Erythroblast (primary cell): Measurements from ENCODE around the gene STK39.
A peak's percentile ranks its signal among the peaks of the same experiment; 100 is the strongest.
"Not testable (repeated sequence)": the region's sequence is repeated elsewhere in the genome, so short reads cannot be mapped to it uniquely, and the experiment has no call there.

Source experiments
- DNase-seq, 2 experiments: peaks; one replicate each; lab custom pipeline; 2025; lab: John Stamatoyannopoulos, UW
- GATA1 ChIP-seq: IDR thresholded peaks from 2 replicates; pipeline ENCODE4 v1.6.1; 2011; ENCODE audit warnings: low read depth, mild to moderate bottlenecking, control low read depth, low read length, moderate library complexity
- POLR2A ChIP-seq: IDR thresholded peaks from 2 replicates; pipeline ENCODE4 v1.6.1; 2011; ENCODE audit warnings: mild to moderate bottlenecking, low read length

The STK39 gene

DNA sequence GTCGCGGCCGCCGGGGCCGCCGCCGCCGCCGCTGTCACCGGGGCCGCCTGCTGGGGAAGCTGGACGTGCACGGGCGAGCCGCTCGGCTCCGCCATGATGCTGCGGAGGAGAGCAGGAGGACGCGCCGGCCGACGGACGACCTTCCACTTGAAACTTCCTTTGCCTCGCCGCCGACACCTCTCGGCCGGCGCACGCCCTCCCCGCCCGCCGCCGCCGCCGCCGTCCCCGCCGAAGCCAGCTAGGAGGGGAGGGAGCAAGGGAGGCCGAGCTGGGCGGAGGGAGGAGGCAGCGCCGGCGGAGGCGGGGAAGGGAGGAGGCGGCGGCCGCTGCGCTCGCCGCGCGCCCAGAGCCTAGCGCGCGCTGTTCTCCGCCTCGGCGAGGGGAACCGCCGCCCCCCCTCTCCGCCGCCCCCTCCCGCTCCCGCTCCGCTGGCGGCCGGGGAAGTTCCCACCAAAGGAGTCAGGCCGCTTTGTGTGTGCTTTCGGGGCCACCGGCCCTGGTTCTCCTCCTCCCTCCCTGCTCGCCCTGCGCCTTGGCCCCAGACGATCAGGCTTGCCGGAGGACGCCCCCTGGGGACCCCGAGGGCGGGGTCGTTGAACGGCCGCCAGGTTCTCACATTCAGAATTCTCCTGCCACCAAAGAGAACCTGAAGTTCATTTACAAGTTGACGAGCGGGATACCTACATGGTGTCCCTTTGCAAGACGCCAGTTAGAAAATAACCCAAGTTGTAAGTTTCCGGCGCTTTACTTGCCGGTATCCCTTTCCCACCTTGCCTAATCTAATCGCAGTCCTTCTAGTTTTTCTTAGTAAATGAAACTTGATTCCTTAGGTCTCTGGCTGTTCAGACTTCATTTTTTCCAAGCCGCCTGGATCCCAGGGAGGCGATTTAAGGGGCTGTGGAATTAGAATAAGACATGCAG, at the start of gene STK39:
STK39 (minus strand) TSS at position 255 of the 921 bp plus-strand sequence; CDS start at position 95, 160 bp downstream.
- peak; percentile 78 to 84 for DNase-seq
- no peak for TF ChIP-seq GATA1
- TF ChIP-seq POLR2A = no peak

DNA sequence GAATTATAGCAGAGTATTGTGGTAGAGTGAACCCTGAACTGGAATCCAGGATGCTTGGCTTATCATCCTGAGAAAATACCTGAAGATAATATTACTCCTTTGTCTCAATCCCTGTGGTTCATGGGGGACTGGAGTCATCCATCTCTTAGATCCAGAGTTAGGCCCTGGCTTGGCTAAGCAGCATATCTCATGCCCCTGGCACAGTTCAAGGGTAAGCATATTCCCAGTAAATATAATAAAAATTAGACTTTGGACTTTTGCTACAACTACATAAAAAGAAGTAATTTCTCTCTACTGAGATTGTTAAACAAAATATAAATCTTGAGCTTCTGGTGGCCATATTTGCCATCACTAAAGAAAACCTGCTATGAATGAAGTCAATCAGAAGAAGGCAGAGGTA, 47.7 kb upstream of the STK39 start:
- no peak for DNase-seq

DNA sequence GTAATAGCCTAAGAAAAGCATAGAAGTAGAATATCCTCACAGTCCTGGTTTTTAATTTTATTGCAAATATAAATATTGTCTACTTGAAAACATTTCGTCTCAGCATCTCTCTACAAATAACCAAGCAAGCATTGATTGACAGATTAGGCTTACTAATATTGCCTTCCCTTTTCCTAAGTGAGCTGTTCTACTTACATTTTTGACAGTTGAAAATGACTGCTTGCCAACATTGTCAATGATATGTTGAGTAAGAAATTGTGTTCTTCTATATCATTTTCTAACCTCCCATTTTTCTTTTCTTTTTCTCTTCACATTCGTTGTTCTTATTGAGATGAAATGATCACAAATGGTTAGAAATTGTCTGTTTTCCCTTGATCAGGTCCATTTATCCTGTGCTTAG, 47.0 kb upstream of the STK39 start:
- DNase-seq = no peak
- no peak for TF ChIP-seq GATA1
- no peak for TF ChIP-seq POLR2A

More for the DNA sequence above, 47.7 kb upstream of the STK39 start:
- TF ChIP-seq POLR2A = no peak
- TF ChIP-seq GATA1 = no peak

DNA sequence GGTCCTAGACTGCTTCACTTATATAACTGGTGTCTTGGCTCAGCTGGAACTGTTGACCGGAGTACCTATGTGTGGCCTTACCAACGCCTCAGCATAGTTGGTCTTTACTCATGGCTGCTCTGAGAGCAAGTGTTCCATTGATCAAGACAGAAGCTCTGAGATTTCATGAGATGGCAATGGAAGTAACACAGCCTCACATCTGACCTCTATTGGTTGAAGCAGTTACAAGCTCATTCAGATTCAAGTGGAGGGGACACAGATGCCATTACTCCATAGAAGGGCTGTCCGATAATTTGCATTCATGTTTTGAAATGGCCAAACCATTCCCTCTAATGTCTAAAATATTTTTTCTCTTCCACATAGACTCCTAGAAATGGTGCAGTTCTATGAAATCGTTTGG, 46.4 kb upstream of the STK39 start:
- no peak for DNase-seq
- TF ChIP-seq GATA1 = no peak
- no peak for TF ChIP-seq POLR2A

DNA sequence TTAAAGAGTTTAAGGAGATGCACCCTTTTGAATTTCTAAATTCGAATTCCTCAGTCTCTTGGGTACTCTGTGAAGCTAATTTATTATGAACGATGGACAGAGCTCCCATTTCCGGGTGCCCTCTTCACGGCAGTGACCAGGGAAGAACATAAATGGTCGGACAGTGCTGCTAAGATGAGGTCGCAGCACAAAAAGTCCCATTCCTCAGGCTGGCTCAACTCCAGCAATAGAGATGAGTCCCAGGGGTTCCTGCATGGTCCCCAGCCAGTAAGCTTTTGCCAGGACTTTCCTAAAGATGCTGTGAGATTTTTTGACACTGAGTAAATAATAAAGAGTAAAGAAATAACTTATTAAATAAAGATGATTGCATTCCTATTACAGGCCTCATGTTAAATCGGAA, 43.0 kb upstream of the STK39 start:
- TF ChIP-seq GATA1 (no peak), POLR2A (no peak)
- no peak for DNase-seq

DNA sequence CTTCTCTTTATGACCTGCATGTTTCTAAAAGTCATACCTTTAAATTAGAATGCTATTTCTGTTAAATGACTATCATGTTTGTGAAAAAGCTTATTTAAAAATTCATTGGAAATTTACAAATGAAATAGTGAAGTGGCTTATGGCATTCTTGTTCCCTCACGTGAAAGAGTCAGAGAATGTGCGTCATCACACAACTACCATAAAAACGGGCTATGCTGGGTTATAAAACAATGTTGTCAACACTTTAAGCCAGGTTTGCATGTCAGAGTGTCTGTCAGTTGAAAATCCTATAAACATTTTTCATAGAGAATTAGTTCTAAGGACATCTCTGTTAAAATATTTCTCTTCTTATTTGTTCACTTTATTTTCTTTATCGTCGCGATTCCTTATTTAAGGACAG, 42.5 kb upstream of the STK39 start:
- no peak for TF ChIP-seq POLR2A
- DNase-seq = no peak

DNA sequence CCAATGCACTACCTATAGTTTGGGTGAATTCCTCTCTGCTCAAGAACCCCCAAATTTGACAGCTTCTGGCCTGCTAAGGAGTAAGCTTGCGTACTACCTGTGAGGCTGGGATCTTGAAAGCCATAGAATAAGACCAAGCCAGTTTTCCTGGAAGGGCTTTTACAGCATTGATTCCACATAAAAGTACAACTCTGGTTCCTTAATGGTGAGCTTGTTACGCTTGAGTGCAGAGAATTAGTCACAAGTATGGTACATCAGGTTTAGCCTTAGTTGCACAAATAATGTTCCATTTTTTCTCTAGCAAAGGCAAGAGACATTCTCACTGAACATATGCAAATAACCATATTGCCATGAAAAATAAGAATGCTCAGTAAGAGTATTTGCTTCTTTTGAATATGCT, 39.1 kb upstream of the STK39 start:
- TF ChIP-seq POLR2A = no peak
- no peak for DNase-seq

DNA sequence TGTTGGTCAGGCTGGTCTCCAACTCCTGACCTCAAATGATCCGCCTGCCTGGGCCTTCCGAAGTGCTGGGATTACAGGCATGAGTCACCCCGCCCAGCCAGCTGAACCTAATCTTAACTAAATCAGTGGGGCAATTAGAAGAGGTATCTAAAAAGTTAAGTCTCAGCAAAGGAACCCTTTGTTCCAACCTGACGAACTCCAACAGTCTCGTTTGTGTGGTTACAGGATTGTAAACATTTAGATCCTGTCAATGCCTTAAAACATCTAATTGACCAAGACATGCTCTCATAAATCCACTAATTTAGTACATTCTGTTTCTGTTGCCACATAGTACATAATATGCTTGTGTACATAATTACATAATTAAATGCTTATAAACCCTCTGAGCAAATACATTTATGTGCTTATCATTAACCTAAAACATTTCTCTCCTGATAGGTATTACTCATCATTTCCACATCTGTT, 31.1 kb upstream of the STK39 start:
- DNase-seq = no peak
- TF ChIP-seq GATA1 (no peak), POLR2A (no peak)

DNA sequence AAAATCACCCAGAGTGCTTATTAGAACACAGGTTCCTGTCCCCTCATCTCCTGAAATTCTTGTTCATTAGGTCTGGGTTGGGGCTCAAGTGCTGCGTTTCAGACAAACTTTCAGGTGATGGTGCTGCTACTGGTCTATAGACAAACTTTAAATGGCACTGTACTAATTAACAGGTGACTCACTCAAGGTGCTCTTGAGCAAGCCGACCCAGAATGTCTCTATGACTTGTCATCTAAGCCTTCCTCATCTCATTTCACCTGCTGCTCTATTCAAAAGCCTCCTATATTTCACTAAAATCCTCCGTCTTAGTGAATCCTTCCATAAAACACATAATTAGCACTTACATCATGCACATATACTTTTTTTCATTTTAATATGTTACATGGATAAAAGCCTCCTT, 29.9 kb upstream of the STK39 start:
- no peak for TF ChIP-seq POLR2A
- TF ChIP-seq GATA1 = no peak
- no peak for DNase-seq

DNA sequence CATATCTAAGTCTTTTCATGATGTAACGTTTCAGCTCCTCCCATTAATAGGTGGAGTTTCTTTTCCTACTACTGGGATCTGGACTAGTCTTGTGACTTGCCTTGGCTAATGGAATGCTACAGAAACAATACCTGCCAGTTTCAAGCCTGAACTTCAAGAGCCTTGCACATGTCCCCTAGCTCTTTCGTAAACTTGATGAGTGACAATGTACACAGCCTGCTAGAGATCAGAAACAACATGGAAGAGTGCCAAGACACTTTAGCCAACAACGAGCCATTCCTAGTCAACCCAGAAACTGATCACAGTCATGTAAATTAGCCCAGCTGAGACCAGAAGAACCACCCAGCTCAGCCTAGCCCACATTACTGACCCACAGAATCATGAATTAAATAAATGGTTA, 24.8 kb upstream of the STK39 start:
- TF ChIP-seq POLR2A (no peak), GATA1 (no peak)
- DNase-seq = no peak

DNA sequence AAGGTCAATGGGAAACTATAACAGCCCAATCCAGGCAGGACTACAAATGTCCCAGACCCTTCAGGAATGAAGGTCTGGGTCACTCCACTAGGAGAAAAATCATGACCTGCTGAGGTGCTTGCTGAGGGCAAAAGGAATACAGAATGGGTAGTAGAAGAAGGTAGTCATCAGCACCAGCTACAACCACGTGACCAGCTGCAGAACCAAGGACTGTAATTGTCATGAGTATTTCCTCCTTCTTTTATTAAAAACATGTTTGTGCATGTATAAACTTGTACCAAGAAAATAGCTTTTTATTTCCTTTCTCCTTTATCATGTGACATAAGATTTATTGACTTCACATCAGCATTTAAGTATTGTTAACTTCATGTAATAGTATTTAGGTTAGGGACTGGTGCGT, 15.5 kb upstream of the STK39 start:
- DNase-seq = not testable (repeated sequence)

DNA sequence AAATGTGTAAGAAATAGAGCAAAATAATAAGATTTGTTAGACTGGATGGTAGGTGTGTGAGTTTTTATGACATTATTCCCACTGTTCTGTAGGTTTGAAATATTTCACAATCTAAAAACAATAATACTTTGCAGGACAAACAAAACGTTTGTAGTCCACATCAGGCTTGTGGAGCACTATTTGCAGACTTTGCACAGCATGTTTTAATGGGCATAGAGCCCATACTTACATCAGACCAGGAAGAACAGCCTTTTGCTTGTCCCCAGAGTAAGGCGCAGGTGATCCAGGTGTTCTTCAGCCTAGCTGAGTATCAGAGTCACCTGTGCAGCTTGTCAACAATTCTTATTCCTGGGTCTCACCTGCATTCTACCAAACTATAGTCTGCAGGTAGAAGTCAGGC, 9.1 kb upstream of the STK39 start:
- no peak for TF ChIP-seq GATA1
- no peak for TF ChIP-seq POLR2A

DNA sequence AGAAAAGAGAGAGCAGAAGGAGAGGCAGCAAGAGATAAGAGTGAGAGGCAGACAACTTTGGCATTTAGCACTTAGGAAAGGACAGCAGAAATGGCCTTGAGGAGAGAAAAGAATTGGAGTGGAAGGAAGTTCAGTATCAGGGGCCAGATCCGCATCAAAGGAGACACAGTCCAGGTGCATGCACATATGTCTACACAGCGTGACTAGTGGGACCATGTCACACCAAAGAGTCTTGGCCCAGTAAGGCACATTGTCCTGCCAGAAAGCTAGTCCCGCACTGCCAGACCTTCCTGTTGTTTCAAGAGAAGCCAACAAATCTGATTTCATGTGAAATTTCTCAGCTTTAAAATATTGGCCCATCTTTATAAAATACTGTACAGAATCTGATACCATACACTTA, 8.5 kb upstream of the STK39 start:
- TF ChIP-seq POLR2A (no peak), GATA1 (no peak)
- DNase-seq = no peak

More for the DNA sequence above, 9.1 kb upstream of the STK39 start:
- no peak for DNase-seq

DNA sequence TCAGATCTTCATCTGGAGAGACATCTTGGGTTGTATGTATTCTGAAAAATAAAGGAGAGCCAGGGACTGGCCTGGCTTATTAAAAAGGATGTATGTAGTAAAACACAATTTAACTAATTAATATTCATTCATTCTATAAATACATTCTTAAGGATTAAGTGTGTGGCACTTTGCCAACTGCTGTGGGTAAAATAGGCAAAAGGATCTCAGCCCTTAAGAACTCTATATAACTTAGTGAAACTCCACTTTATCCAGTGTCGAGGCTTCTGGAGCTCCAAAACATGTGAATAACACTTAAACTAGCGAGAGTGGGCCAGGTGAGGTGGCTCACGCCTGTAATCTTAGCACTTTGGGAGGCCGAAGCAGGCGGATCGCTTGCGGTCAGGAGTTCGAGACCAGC, 7.7 kb upstream of the STK39 start:
- no peak for DNase-seq

DNA sequence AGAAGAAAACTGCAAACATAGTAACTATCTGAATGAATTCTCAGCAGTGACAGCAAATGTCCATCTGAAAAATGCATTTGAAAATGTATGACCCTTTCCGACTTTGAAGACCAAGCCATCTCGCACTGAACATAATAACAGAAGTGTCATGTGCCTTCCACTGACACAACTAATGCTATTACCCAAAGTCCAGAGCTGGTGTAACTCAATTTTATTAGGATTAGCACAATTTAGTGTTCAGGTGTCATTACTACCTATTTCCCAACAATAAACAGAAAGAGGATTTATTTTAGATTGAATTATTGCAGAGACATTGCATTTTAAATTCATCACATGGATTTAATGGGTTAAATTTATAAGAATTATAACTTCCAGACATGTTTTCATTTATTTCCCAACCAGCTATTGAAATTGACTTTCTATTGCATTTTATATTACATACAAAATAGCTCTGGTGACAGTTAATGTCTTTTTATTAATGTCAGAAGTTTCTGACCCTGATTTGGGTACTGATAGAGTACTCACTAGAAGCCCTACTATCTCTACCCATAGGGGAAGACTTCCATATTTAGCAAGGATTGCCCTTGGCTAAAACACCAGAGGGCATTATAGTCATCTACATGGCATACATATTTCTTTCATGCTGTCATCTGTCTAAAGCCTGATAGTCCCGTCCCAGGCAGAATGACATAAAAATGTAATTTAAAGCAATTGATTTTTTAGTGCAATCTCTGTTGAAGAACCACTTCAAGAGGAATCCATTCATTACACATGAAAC, 7.0 kb upstream of the STK39 start:
- DNase-seq = no peak
- TF ChIP-seq GATA1 = no peak
- TF ChIP-seq POLR2A = no peak

More for the DNA sequence above, 7.7 kb upstream of the STK39 start:
- TF ChIP-seq POLR2A (no peak), GATA1 (no peak)

DNA sequence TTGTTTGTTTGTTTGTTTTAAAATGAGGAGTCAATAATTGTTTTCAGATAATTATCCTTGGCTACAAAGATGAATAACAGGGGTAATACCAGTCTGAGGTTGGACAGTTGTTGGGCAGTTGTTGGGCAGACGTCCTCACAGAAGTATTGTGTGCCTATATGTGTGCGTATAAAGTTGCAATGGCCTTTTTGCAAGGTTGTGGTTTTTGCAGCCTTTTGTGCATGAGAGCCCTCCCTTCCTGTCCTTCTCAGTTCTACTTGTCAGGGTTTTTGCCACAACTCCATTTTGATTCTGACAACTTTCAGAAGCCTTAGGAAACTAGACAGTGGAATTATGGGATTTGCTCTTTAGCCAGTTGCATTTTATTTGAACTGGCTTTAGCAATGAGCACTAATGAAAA, 6.0 kb upstream of the STK39 start:
- TF ChIP-seq GATA1 = no peak
- no peak for TF ChIP-seq POLR2A
- DNase-seq = no peak
